Posterior vena cava (tissue), 2 donors: Measurements from ENCODE around the gene ABI2. TPM values are rescaled to one million over a fixed set of nuclear protein-coding genes. Genes with fewer than 3 reads are reported as not detected.
"Not testable (repeated sequence)": the region's sequence is repeated elsewhere in the genome, so short reads cannot be mapped to it uniquely, and the experiment has no call there.

Source experiments
- DNase-seq: peaks from one replicate; pipeline ENCODE4 v3.0.0-alpha.2; 2020; ENCODE audit warnings: low spot score
- intact Hi-C, 2 donors: fragments of 100-400 bp; cut with DNase I; formaldehyde crosslinking; loops; one replicate each; pipeline versions ENCODE4 v1.14.1 to v1.14.2; 2022 to 2023
- long read RNA-seq, 2 donors: library from polyadenylated mRNA; unstranded; transcript quantifications; one replicate each; pipeline ENCODE4 v2.0.0, GENCODE V29; 2020 to 2021
- total RNA-seq, 2 donors: library from RNA; stranded (reverse); fragmentation: NEBNext Ultra II Directional; extraction: Animal tissue kit (Norgen Biotek cat#: 25700); gene quantifications; one replicate each; pipeline ENCODE4 v1.2.1, GENCODE V29; 2021
- donor health status: DM: yes; HTN: yes; CAD: no.
- donor health status: DM: yes; HTN: yes; CAD: no.

ABI2 gene
- total RNA-seq: 10 to 100 TPM; 44.6 to 51.4 TPM
- long read RNA-seq, donor 1, full-length matches to known transcripts: 3 of 21 reads
- long read RNA-seq, donor 1, partial matches to known transcripts: 4 of 21 reads
- long read RNA-seq, donor 1, other reads (novel, unspliced or antisense): 14 of 21 reads
- long read RNA-seq, donor 2, full-length matches to known transcripts: 6 of 25 reads
- long read RNA-seq, donor 2, partial matches to known transcripts: 0 of 25 reads
- long read RNA-seq, donor 2, other reads (novel, unspliced or antisense): 19 of 25 reads

DNA sequence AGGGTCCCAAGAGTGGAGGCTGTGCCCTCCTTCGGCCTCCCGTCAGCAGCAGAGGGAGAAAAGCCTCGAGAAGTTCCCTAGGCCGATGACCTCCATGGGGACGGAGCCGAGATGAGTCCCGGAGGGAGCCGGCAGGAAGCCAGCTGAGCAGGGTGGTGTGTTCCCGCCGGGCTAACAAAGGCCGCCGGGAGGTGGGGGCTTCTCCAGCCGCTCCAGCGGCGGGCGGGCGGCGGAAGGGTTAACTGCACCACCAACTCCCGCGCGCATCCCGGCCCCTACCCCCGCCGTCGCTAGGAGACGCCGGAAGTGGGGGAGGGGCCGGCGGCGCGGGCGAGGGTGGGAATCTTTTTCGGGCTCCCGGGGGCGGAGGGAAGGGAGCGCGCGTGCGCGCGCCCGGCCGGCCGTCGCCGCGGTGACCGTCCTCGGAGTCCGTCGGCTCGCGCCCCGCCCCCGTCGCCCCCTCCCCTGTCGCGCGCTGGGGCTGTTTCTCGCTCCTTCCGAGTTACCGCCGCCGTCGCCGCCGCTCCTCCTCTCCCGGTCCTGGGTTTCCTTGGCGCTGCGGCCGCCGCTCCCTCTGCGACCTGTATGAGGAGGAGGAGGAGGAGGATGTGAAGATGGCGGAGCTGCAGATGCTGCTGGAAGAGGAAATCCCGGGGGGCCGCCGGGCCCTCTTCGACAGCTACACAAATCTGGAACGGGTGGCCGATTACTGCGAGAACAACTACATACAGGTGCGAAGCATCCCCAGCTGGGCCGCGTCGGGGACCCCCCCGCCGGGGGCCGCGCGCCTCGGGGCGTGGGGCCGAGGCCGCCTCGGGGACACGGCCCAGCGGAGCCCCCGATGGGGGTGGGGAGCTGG, at the start of gene ABI2:
TSS of gene ABI2 (plus strand) at position 494 of the 859 bp plus-strand sequence. CDS start at position 615, 121 bp downstream.
- peak; percentile 93 for DNase-seq
- intact Hi-C loops: no loop called here

DNA sequence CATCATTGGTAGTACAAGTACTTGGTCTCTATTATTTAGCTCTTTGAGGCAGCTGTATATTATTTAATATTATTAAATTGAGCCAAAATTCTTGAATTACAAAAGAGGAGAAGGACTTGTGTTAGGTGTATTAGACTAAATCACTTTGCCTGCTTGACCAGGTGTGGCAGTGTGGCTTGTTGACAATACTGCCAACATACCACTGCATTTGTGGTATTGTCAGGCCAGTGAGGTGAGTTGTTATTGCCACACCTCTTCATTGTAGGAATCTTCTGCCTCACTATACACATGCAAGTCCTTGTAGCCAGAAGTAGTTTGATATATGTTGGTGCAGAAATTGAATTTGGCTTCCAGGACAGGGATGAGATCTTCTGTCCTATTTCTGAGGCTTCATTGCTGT, 48.9 kb upstream of the ABI2 start:
- DNase-seq: no peak

DNA sequence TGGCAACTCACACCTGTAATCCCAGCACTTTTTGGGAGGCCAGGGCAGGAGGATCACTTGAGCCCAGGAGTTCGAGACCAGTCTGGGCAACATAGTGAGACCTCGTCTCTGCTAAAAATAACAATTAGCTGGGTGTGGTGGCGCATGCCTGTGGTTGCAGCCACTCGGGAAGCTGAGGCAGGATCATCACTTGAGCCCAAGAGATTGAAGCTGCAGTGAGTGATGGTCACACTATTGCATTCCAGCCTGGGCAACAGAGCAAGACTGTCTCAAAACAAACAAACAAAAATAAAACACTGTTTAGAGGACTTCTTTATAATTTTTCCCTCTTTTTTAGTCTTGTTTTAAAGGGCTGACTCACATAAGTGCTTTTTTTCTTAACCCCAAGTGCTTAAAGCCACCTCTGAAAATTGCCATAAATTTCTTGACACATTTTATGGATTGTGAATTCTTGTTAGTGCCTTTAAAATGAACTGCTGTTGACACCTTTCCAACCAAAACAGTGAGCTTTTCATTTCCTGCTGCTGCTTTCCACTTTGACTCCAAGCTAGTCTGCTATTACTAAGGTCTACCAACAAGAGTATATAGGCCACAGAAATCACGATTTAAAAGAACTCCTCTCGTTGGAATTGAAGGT, 47.6 kb upstream of the ABI2 start:
- peak; percentile 45 for DNase-seq
- intact Hi-C loops: no loop called here

More for the DNA sequence above, 48.9 kb upstream of the ABI2 start:
- intact Hi-C loops: no loop called here

DNA sequence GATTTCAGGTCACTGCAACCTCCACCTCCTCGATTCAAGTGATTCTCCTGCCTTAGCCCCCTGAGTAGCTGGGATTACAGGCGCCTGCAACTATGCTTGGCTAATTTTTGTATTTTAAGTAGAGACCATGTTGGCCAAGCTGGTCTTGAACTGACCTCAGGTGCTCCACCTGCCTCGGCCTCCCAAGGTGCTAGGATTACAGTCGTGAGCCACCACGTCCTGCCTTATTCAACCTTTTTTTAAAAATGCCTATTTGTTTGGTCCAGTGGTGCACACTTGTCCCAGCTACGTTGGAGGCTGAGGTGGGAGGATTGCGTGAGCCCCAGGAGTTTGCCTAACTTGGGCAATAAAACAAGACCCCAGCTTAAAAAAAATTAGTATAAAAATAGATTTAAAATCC, 46.1 kb upstream of the ABI2 start:
- peak; percentile 52 for DNase-seq
- intact Hi-C loops: no loop called here

DNA sequence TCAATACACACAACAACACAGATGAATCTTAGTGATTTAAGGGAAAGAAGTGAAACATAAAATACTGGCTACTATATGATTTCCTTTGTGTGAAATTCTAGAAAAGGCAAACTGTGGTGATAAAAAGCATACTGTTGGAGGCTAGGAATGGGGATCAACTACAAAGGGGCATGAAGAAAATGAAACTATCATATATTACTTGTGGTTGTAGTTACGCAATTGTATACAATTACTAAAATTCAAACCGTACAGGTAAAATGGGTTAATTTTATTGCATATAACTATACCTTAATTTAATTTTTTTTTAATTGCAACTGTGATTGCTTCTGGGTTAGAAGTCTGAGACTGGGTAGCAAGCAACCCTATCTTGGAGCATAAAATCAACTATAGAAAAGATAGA, 41.7 kb upstream of the ABI2 start:
- intact Hi-C loops: no loop called here
- no peak for DNase-seq

DNA sequence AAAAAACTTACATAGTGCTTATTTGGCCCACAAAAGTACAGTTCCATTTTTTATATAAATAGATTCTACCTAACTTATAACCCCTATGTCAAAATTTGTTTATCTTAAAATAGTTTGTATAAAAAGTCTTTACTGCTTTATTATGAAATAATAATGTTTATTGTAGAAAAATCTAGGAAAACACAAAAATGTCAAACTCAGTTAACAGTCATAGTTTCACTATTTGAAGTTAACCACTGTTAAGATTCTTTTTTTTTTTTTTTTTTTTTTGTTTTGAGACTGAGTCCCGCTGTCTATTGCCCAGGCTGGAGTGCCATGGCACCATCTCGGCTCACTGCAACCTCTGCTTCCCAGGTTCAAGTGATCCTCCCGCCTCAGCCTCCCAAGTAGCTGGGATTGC, 26.5 kb upstream of the ABI2 start:
- intact Hi-C loops: no loop called here
- no peak for DNase-seq

DNA sequence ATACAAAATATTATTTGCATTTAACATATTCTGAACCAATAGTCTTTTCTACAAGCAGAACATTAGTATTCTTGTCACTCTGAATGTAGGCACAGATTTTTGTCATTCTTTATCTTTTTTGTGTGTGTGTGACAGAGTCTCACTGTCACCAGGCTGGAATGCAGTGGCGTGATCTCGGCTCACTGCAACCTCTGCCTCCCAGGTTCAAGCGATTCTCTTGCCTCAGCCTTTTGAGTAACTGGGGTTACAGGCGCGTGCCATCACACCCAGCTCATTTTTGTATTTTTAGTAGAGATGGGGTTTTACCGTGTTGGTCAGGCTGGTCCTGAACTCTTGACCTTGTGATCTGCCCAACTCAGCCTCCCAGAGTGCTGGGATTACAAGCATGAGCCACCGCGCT, 25.6 kb upstream of the ABI2 start:
- DNase-seq, intact Hi-C loops: not testable (repeated sequence)

DNA sequence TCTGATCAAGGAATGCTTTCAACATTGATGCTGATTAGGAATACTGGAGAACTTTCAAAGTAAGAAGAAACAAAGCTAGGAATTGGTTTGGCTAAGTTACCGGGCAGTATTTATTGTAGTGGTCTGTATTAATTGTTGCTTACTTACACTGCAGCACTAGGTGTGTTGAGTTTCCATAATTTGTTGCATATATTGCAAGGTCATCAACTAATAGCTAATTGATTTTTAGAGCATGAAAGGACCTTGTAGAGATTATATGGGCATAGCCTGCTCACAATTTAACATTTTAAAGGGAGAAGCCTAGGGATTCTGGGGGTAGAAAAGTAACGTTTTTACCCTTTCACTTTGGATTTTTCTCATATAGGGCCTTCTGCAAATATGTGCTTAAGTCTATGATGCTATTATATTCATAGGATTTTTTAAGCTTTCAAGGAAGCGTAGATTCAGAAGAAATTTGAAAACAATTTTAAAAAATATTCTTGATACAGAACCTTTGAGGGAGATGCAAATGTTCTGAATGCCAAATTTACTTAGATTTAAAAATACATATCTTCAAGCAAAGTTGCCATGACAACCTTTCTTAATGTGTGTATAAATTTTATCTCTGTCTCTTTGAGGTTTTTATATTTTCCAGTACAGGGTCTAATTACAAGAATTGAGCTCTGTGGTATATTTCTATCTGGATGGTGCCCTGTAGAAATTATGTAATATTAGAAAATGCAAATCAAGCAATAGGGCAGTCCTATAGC, 17.3 kb upstream of the ABI2 start:
- intact Hi-C loops: no loop called here
- no peak for DNase-seq

DNA sequence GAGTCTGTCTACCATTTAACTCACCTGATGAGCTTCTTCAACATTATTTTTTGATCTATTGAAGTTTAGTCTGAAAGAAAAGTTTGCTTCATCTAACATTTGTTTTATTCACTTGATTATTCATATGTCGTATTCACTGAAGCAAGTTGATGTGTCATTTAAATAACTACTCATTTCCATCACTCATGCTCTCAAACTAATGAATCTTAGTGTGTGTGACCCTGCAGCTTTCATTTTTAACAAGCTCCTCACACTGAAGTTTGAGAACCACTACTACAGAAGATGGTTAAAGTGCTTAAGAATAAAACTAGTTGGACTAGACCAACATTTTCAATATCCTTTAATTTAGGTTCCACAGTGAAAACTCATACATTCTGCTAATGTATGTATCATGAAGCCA, 1.8 kb upstream of the ABI2 start:
- intact Hi-C loops: no loop called here

DNA sequence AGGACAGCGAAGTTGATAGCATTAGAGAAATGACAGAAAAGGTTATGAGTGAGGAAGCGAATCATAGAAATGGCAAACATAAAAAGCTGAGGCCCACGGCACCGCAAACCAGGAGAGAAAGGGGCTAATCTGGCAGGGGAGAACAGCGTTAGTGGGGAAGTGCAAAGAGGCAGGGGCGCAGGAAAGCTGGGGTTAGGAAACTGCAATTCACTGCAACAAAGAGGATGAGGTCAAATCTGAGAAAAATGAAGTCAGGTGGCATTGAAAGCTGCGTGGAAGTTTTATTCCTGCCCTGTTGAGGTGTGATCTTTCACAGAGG, 653 bp upstream of the ABI2 start:
- no peak for DNase-seq
- intact Hi-C loops: no loop called here

More for the DNA sequence above, 1.8 kb upstream of the ABI2 start:
- DNase-seq: no peak

DNA sequence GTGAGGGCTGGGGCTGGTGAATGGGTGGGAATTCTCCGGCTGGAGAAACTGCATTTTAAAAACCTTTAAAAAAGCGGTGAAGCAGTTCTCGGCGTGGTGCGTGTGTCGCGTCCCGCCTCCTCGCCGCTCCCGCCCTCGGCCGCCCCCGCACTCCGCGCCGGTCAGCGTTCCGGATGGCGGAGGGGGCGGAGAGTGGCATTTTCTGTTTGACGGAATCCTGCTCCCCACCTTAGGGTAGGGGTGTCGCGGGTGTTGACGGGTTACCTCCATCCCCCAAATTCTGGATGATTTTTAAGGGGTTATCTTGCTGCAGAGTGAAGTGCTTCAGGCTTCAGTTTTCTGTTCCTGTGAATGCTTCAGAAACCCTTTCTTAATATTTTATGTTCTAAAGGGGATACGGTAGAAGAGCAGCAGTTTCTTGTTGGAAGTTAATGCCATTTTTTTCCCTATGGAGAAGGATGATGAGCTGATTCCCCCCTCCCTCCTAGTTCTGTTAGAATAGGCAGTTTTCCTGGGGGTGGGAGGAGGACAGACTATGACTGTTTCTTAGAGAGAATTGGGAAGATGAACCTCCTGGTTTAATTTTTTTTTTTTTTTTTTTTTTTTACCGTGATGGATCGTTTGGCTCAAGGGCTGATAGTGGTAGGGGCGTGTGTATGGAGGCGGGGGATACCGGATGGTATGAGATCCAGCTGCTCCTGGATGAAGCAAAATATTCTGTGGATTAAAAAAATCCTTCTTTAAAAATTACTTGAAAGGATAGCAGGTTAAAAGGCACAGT, 756 bp downstream of the ABI2 start:
- DNase-seq: no peak
- intact Hi-C loops: no loop called here

DNA sequence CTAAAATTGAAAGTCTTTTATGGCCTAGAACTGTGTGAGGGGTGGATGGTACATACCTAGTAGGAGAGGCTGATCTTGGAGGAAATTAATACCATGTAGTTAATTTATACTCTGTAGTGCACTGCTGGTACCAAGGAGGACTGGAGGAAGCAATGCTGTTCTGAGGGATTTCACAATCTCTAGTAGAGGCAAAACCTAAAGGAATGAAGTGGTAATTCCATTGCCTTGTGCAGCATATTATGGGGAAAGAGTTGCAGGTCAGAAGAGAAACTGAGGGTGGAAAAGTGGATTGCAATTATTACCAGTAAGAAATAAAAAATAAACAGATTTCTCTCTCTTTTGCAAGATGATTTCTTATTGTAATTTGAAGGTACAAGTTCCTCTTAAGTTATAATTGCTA, 2.2 kb downstream of the ABI2 start:
- intact Hi-C loops: no loop called here
- no peak for DNase-seq

DNA sequence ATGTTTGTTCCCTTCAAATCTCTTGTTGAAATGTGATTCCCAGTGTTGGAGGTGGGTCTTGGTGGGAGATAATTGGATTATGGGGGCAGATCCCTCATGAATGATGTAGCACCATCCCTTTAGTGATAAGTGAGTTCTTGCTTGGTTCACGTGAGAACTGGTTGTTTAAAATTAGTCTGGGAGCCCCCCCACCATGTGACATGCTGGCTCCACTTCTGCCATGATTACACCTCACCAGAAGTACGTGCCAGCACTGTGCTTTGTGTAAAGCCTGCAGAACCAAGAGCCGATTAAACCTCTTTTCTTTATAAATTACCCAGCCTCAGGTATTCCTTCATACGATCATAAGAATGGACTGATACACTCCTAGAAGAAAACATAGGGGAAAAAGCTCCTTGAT, 10.1 kb downstream of the ABI2 start:
- no peak for DNase-seq
- intact Hi-C loops: no loop called here

DNA sequence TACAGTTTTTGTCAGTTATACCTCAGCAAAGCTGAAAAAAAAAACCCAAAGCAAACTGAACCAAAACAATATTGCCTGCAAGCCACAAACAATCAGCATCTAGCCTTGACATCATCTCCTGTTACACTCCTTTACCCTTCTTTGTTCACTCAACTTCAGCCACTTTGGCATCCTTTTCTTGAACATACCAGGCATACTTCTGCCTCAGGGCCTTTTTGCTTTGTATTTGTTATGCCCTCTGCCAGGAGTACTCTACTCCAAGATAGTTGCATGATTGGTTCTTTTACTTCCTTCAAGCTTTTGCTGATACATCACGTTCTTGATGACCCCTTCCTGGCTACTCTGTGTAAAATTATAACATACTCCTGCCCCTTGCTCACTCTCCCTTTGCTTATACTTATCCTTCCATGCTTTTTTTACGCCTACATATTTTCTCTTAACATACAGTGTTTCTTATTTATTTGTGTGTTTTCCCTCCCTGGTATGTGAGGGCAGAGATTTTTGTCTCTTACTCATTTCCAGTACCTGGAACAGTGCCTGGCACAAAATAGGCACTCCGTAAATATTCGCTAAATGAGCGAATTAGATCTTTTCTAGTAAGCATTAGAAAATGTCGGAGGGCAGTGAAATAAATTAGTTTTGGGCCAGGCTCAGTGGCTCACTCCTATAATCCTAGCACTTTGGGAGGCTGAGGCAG, 12.7 kb downstream of the ABI2 start:
- intact Hi-C loops: no loop called here

DNA sequence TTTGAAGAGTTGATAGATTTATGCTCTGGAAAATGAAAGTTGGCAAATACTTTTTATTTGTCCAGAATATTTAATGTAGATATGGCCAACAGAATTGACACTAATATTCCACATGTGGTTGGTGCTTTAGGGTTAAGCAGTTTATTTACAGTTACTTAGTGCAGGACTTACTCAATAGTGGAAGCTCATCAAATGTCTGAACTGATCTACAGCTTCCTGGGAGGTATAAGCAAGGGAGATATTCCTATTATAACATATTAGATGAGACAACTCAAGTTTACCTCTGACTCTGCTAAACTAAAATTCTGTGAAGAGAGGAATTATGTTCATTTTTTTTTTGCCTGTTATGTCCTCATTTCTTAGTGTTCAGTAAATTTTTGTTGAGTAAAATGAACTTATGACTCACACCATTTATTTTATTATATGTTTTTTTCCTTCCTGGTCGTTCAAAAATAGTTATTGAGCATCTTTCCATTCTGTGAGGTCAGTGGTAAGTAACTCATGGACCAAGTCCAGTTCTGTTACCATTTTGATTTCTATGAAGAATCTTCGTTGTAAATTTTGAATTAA, 13.6 kb downstream of the ABI2 start:
- intact Hi-C loops: no loop called here
- no peak for DNase-seq

More for the DNA sequence above, 12.7 kb downstream of the ABI2 start:
- no peak for DNase-seq

DNA sequence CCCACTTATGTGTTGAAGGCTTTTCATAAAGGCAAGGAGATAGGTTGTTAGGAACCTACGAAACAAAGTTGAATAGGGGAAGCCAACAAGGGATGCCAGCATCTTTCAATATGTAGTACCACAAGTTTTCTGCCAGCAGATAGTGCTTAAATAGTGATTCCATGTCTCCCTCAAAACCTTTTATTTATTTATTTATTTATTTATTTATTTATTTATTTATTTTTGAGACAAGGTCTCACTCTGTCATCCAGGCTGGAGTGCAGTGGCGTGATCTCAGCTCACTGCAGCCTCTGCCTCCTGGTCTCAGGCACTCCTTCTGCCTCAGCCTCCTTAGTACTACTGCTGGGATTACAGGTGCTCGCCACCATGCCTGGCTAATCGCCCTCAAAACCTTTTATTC, 14.2 kb downstream of the ABI2 start:
- DNase-seq, intact Hi-C loops: not testable (repeated sequence)

DNA sequence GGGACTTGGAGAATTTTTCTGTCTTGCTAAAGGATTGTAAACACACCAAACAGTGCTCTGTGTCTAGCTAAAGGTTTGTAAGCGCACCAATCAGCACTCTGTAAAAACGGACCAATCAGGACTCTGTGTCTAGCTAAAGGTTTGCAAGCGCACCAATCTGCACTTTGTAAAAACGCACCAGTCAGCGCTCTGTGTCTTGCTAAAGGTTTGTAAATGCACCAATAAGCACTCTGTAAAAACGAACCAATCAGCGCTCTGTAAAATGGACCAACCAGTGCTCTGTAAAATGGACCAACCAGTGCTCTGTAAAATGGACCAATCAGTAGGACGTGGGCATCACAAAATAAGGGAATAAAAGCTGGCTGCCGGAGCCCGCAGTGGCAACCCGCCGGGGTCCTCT, 16.5 kb downstream of the ABI2 start:
- intact Hi-C loops: no loop called here
- no peak for DNase-seq

DNA sequence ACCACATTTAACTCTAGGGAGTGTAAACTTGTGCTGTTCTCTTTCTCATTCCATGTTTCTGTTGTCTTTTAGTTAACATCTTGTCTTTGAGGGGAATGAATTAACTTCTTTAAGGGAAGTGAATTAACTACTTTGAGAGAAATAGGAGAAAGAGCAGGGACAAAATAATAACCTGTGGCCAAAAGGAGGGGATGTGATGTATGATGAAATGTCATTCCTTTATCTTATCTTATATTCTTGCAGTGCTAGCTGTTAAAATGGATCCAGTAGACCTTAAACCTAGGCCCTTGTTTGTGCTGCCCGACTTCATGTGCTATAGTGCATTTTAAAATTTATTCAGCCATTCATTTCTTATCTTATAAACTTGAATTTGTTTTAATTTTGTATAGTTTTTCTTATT, 18.4 kb downstream of the ABI2 start:
- intact Hi-C loops: no loop called here
- no peak for DNase-seq
